Occipital lobe (tissue), 2 donors: Measurements from ENCODE around the gene MAN2A2. TPM values are rescaled to one million over a fixed set of nuclear protein-coding genes. Genes with fewer than 3 reads are reported as not detected.
"Not testable (repeated sequence)": the region's sequence is repeated elsewhere in the genome, so short reads cannot be mapped to it uniquely, and the experiment has no call there.

Experiments
- DNase-seq: peaks from one replicate; lab custom pipeline; 2025; lab: John Stamatoyannopoulos, UW
- total RNA-seq: library from RNA; depleted of rRNA; stranded (reverse); fragments of >200 nt; gene quantifications from one replicate; pipeline ENCODE4 v1.2.3, GENCODE V29; 2014

Gene MAN2A2
- total RNA-seq, 1 donor from 2014 or later = 32.4 TPM

DNA sequence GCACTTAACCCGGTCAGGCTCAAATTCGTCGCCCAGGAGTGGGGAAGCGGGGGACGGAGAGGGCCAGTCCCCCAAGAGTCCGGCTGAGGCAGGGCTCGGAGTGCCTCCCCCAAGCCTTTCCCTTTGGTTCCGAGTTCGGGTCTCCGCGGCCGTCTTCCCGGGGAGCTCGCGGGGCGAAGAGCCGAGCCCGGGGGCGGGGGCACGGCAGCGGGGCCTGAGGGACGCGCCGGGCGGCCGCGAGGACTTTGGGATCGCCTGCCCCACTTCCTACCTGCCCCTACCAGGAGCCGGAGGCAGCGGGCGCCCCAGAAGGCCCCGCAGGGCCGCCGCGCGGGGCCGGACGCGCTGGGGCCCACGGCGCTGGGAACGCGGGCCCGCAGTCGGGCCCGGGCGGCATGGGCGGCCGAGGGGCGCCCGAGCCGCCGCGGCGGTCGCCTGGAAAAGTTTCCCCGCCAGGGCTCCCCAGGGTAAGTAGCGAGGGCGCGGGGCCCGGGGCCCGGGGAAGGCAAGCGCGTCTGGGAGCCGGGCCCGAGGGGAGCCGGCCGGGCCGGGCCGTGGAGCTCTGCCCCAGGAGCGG is 31.9 kb upstream of the MAN2A2 start:
- no peak for DNase-seq

DNA sequence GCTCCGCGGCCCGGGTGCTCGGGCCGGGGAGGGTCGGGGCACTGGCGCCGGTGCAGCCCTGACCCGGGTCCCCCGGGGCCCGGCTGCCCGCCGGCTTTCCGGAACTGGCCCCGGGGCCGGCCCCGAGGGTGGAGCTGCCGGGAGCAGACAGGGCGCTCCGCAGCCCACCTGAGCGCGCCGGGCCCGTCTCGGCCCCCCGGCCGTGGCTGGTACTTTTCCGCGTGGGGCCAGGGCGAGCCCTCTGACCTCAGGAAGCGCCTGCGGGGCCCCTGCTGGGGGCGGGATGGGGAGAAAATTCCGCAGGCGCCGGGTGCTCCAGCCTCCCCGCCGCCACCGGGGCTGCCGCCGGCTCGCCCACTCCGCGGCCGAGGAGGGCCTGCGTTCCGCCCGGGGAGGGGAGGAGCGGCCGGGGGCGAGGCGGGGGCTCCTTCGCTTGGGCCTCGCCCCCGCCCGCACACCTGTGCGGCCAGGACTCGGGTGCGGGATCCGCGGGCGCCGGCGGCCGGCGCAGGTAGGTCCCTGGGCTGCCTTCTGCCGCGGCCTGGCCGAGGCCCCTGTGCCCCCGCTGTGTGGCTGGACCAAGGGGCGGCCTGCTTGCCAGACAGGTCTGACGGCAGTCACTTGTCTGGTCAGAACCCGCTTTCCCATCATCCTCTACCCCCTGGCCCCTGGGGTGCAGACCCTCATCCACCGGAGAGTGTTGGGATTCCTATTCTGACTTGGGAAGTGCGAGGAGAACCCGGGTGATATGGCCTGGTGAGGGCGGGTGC is 31.2 kb upstream of the MAN2A2 start:
- no peak for DNase-seq

DNA sequence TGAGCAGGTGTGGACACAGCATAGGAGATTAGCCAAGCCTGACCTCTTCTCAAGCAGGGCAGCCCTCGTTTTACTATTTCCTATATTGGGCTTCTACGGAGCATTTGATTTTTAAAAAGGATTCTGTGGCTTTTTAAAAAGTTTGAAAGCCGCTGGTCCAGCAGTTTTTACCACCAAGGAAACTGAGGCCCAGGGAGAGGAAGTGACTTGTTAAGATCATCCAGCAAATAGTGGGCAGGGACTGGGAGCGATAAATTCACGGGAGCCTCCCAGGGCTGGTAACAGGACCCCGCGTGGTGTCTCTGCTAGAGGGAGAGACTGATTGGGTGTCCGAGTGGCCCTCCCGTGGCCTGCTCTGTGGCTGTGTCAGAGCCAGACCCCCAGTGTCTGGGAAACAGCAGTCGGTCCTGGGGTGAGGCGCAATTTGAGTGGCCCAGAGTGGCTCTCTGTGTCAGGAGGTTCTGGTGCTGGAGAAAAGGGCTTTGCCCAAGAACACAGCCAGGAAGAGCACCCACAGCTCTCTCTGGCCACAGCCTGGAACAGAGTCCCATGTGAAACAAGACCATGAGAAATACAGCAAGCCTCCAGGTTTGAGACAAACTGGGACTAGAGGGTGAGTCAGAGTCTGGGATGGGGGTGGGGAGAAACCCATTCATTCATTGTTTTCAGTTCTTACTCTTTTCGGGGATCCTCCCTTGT is 30.5 kb upstream of the MAN2A2 start:
- no peak for DNase-seq

DNA sequence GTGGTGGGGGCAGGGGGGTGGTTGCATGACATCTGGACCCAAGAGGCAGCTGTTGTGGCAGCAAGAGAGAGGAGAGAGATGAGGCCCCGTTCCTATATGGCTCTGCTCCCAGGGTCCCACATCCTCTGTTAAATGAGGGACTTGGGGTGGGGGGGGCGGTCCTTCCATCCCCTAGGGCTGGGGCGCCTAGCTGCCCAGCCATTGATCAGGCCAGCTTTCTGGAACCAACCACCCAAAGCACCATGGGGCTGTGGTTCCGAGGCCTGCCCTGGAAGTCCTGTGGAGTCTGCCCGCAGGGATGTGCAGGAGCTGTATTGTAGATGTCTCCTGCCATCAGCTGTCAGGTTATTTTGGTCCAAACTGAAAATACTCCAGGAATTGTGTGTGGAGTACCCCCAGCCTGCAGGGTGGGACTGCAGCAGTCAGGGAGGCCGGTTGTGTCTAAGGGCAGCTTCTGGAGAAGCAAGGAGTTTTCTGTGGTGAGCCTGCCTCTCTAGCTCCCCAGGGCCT is 29.6 kb upstream of the MAN2A2 start:
- no peak for DNase-seq

DNA sequence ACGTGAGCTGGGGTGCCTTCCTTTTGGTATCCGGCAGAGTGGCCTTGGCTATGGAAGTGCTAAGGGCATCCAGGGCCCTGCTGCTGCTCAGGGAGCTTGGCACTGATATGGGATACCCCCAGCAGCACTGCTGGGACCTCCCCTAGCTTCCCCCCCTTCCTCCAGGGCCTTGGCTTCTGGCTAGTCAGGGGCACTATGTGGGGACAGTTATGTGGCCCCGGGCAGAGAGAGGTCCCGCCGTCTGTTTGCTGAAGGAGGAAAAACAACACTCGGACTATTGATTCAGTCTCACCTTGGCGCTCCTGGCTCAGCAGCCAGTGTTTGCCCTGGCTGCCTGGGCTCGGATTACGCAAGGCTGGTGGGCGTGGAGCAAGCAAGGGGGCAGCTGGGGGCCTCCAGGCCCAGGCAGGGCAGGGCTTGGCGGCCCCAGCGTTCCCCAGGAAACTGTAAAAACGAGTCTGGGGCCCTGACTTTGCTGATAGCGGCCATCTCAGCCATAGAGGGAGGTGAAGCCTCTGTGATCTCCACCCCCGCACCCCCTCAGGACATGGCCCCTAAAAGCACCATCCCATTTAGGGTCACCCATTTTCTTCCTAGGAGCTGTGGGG is 29.0 kb upstream of the MAN2A2 start:
- DNase-seq = no peak

DNA sequence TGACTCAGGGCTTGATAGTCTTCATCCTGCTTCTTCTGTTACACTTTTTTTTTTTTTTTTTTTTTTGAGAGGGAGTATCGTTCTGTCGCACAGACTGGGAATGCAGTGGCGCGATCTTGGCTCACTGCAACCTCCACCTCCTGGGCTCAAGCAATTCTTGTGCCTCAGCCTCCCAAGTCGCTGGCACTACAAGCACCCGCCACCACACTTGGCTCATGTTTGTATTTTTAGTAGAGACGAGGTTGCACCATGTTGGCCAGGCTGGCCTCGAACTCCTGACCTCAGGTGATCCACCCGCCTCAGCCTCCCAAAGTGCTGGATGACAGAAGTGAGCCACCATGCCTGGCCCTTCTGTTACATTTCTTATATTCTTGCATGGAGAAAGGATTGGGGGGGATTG is 28.1 kb upstream of the MAN2A2 start:
- DNase-seq = not testable (repeated sequence)

DNA sequence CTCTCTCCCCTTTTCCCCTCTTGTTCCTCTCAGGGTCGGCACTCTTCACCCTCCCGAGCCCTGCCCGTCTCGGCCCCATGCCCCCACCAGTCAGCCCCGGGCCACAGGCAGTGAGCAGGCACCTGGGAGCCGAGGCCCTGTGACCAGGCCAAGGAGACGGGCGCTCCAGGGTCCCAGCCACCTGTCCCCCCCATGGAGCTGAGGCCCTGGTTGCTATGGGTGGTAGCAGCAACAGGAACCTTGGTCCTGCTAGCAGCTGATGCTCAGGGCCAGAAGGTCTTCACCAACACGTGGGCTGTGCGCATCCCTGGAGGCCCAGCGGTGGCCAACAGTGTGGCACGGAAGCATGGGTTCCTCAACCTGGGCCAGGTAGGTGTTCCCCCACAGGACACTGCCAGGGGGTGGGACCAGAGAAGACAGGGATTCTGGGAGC is 27.5 kb upstream of the MAN2A2 start:
- DNase-seq = no peak

DNA sequence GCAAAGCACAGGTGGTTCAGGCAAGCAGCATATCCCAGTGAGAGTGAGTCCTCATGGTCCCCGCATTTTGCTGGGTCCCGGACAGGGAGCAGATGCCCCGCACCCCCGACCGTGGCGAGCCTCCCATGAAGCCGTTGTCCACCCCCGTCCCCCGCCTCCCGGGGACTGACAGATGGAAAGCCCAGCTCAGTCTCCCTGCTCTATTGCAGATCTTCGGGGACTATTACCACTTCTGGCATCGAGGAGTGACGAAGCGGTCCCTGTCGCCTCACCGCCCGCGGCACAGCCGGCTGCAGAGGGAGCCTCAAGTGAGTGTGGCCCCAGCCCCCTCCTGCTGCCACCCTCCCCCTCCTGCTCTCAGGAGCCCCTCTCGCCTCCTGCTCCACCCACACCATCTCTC is 27.1 kb upstream of the MAN2A2 start:
- peak; percentile 26 for DNase-seq

DNA sequence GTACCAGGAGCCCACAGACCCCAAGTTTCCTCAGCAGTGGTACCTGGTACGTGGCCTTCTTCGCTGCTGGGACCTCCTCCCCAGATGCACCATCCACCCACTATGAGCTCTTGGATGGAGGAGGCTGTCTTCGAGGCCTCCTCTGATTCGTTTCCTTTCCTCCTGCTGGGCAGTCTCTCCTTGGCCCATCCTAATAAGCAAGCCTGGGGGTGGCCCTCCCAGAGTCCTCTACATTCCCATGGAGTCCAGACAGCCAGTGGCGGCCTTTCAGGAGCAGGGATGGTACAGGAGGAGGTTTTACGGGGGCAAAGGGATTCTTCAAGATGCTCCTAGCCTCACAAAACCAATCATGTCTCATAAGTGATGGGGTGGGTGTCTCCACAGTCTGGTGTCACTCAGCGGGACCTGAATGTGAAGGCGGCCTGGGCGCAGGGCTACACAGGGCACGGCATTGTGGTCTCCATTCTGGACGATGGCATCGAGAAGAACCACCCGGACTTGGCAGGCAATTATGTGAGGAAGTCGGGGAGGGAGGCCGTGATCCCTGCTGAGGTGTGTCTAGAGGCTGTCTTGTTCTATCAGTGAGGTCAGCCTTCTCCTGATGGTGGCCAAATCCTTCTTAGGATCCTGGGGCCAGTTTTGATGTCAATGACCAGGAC is 26.5 kb upstream of the MAN2A2 start:
- no peak for DNase-seq

DNA sequence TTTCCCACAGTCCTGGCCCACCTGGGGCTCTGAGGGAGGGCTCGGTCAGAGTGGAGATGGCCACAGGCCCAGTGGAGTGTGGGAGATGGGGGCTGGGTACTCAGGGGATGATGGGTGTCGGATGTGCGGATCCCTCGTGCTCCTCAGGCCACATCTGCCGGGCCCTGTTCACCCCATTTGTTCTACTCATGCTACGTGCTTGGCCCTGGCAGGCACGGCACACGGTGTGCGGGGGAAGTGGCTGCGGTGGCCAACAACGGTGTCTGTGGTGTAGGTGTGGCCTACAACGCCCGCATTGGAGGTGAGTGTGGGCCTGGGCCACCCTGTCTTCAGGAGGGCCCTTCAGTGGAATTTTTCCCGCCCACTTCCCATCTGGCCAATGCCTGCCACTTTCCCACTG is 25.8 kb upstream of the MAN2A2 start:
- DNase-seq = no peak

DNA sequence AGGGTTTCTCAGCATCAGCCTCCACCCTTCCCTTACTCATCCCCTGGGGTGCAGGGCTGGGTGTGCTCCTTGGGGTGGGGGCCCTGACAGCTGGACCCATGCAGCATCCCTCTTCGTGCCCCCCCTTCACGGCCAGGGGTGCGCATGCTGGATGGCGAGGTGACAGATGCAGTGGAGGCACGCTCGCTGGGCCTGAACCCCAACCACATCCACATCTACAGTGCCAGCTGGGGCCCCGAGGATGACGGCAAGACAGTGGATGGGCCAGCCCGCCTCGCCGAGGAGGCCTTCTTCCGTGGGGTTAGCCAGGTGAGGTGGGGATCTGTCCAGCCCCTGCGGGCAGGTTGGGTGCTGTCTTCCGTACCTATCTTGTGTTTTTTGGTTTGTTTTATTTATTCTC is 25.1 kb upstream of the MAN2A2 start:
- DNase-seq = no peak

DNA sequence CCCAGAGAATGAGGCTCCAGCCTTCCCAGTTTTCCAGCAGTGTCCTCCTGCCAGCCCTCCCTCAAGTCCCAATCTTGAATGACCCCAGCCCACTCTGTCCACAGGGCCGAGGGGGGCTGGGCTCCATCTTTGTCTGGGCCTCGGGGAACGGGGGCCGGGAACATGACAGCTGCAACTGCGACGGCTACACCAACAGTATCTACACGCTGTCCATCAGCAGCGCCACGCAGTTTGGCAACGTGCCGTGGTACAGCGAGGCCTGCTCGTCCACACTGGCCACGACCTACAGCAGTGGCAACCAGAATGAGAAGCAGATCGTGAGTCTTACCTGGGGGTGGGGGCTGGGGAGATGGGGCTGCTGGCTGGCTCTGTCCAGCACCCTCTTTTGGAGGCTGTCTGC is 24.4 kb upstream of the MAN2A2 start:
- DNase-seq = no peak

DNA sequence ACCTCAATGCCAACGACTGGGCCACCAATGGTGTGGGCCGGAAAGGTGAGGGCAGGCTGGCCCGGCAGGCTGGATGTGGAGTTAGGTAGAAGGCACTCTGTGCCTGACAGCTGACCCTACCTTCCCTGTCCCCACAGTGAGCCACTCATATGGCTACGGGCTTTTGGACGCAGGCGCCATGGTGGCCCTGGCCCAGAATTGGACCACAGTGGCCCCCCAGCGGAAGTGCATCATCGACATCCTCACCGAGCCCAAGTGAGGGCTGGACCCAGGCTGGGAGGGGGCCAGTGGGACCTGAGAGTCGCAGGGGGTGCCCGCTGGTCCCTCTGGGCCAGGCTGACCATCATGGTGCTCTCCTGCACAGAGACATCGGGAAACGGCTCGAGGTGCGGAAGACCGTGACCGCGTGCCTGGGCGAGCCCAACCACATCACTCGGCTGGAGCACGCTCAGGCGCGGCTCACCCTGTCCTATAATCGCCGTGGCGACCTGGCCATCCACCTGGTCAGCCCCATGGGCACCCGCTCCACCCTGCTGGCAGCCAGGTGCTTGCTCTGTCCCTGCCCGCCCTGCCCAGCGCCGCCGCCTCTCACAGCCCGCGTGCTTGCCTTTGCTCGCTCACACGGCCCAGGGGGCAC is 23.3 kb upstream of the MAN2A2 start:
- DNase-seq = no peak

DNA sequence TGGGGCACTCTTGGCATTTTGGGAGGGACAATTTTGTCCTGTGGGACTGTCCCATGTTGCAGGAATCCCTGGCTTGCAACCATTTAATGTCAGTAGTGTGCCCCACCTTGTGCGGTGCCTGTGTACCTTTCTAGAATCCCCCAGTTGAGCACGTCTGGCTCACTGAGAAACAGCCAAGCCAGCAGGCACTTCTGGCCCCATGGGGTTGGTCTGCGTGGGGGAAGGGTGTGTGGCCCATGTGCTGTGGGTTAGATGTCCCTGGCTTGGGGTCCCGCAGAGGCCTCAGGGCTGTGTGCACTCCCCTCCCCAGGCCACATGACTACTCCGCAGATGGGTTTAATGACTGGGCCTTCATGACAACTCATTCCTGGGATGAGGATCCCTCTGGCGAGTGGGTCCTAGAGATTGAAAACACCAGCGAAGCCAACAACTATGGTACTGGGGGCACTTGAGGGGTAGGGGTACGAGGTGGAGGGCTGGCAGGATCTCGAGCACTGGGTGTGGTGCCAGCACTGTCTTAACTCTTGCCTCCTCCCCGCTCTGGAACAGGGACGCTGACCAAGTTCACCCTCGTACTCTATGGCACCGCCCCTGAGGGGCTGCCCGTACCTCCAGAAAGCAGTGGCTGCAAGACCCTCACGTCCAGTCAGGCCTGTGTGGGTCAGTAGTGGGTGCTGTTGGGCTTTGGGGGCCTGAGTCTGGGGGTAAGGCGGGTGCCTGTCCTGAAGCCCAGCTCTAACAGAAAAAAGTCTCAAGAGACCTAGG is 22.5 kb upstream of the MAN2A2 start:
- DNase-seq = no peak

DNA sequence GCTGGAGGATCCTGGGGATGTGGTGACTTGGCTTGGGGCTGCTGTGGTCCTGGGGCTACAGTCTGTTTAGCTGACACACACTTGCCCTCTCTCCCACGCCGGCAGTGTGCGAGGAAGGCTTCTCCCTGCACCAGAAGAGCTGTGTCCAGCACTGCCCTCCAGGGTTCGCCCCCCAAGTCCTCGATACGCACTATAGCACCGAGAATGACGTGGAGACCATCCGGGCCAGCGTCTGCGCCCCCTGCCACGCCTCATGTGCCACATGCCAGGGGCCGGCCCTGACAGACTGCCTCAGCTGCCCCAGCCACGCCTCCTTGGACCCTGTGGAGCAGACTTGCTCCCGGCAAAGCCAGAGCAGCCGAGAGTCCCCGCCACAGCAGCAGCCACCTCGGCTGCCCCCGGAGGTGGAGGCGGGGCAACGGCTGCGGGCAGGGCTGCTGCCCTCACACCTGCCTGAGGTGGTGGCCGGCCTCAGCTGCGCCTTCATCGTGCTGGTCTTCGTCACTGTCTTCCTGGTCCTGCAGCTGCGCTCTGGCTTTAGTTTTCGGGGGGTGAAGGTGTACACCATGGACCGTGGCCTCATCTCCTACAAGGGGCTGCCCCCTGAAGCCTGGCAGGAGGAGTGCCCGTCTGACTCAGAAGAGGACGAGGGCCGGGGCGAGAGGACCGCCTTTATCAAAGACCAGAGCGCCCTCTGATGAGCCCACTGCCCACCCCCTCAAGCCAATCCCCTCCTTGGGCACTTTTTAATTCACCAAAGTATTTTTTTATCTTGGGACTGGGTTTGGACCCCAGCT is 21.7 kb upstream of the MAN2A2 start:
- DNase-seq = no peak

DNA sequence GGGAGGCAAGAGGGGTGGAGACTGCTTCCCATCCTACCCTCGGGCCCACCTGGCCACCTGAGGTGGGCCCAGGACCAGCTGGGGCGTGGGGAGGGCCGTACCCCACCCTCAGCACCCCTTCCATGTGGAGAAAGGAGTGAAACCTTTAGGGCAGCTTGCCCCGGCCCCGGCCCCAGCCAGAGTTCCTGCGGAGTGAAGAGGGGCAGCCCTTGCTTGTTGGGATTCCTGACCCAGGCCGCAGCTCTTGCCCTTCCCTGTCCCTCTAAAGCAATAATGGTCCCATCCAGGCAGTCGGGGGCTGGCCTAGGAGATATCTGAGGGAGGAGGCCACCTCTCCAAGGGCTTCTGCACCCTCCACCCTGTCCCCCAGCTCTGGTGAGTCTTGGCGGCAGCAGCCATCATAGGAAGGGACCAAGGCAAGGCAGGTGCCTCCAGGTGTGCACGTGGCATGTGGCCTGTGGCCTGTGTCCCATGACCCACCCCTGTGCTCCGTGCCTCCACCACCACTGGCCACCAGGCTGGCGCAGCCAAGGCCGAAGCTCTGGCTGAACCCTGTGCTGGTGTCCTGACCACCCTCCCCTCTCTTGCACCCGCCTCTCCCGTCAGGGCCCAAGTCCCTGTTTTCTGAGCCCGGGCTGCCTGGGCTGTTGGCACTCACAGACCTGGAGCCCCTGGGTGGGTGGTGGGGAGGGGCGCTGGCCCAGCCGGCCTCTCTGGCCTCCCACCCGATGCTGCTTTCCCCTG is 21.0 kb upstream of the MAN2A2 start:
- DNase-seq = no peak

DNA sequence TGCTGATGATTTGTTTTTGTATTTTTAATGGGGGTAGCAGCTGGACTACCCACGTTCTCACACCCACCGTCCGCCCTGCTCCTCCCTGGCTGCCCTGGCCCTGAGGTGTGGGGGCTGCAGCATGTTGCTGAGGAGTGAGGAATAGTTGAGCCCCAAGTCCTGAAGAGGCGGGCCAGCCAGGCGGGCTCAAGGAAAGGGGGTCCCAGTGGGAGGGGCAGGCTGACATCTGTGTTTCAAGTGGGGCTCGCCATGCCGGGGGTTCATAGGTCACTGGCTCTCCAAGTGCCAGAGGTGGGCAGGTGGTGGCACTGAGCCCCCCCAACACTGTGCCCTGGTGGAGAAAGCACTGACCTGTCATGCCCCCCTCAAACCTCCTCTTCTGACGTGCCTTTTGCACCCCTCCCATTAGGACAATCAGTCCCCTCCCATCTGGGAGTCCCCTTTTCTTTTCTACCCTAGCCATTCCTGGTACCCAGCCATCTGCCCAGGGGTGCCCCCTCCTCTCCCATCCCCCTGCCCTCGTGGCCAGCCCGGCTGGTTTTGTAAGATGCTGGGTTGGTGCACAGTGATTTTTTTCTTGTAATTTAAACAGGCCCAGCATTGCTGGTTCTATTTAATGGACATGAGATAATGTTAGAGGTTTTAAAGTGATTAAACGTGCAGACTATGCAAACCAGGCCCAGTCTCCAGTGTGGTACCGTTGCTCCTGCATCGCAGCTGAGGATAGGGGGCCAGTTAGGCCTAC is 20.1 kb upstream of the MAN2A2 start:
- DNase-seq = no peak

DNA sequence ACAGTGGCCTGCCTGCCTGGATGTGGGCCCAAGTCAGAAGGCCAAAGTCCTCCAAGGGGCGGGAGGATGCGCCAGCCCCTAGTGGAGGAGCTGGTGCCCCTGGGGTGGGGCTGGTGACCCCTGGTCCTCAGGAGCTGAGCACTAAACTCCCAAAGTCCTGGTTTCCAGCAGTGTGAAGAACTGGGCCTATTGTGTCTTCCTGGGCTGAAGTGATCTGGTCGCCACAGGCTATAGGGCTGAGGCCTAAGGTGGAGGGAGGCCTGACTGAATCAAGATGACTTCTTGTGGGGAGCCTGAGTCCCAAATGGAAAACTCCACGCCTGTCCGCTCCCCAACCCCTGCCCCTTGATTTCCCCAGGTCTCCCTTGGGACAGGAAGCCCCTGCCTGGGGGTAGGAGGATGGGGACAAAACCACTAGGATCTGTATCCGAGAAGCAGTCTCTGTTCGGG is 19.6 kb upstream of the MAN2A2 start:
- no peak for DNase-seq
